GF-D8 (cell line): ENCODE data around the gene WASF2.
"Not testable (repeated sequence)": the region's sequence is repeated elsewhere in the genome, so short reads cannot be mapped to it uniquely, and the experiment has no call there.

Experiments
- DNase-seq: peaks from one replicate; lab custom pipeline; 2025; lab: John Stamatoyannopoulos, UW

WASF2 gene

GRCh38 chr1:27397749-27398148 is 92.2 kb downstream of the WASF2 start:
- DNase-seq: no peak

GRCh38 chr1:27397110-27397509 is 92.9 kb downstream of the WASF2 start:
- no peak for DNase-seq

DNA sequence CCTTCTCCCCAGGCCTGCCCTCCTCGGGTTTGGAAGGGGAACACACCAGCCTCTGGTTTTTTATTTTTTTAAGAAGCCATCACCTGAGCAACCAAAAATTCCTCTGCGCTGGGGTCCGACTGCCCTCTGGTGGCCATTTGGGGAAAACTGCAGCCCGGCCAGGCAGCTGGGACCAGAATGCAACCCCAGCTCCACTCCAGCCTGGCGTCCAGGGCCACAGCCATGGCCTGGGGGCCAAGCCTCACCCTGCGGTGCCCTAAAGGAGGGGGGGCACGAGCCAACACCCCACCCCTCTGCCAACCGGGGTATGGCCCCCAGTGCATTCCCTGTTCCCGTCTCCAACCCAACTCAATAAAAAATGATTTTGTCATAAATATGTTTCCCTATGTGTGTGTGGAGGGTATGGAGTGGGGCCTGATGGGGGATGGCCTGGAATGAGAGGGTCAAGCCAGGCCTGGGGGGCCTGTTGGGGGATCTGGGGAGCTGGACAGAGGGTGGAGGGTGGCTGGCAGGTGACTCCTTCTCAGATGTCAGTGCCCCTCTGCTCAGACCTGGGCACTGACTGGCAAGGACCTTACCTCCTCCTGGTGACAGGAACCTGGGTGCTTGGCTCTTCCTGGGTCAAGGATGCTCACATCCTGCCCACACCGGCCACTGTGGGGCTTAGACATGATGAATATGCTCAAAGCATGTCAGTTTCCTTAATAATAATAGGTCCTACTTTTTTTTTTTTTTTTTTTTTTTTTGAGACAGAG is 94.3 kb downstream of the WASF2 start:
- peak; percentile 34 for DNase-seq

- DNase-seq: no peak
Measured at GRCh38 chr1:27394925-27395324, 95.0 kb downstream of the WASF2 start.

GRCh38 chr1:27394282-27394658 is 95.7 kb downstream of the WASF2 start:
- no peak for DNase-seq

- no peak for DNase-seq
Measured at GRCh38 chr1:27393641-27394281, 96.2 kb downstream of the WASF2 start.

DNA sequence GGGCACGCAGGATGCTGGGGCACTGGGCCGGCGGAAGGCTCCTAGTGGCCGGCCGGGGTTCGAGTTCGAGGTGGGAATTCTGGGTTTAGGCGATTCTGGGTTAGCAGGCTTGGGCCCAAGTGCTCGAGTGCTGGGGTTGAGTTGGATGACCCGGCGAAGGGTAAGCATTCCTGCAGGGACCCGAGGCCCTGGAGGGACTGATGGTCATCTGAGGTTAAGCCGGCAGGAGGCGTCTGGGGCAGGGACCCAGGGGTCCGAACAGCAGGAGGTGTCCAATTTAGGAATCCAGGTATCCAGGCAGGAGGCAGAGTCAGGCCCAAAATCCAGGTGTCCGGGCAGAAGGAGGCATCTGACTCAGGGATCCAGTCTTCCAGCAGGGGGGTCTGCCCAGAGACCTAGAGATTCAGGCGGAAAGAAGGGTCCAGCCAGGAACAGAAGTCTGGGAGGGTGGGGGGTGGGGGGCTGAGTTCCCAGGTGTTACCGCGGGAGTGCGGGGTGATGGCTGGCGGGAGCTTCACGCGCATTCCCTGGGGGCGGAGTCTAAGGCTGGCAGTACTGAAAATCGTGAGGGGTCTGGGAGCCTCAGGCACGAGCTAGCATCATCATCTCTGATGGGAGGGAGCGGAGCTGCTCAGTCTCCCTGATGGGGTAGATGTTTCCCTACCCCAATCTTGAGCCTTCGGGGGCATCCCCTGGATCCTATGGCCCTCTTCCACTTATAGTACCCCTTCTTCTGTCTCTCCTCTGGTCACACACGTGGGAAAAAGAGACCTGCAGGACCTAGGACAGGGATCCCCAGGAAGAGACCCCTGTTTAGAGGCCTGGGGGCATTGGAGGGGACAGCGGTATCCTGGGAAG is 97.0 kb downstream of the WASF2 start:
- DNase-seq: no peak

- peak; percentile 53 for DNase-seq
Measured at GRCh38 chr1:27392096-27392777, 97.7 kb downstream of the WASF2 start, which contains the start of gene GPR3. TSS of gene GPR3 (plus strand) at chr1:27392622. CDS start at chr1:27393799, 1,177 bp downstream.

DNA sequence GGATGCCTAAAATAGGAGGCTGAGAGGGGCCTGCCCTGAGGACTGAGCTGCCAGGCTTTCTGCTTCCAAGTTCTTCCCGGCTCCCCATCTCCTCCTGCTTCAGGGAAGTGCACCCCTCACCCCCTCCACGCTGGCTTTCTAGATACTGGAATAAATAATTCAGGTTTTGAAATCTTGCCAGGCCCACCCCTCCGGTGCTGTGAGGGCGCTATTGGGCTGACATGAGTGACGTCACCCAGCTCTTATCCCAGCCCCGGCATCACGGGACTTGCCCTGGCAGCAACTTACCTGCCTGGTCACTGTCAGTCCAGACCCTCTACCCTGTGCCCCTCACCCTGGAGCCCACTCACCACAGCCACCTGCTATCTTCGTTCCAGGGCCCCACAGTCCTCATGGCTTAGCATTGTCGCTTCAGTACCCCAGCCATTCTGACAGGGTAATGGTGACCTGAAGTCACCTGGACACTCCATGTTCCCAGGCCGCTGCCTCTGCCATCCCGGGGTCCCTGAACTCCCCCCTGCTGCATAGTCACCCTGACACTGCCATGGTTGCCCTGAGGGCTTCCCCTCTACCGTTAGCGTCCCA is 98.4 kb downstream of the WASF2 start:
- DNase-seq: no peak

DNA sequence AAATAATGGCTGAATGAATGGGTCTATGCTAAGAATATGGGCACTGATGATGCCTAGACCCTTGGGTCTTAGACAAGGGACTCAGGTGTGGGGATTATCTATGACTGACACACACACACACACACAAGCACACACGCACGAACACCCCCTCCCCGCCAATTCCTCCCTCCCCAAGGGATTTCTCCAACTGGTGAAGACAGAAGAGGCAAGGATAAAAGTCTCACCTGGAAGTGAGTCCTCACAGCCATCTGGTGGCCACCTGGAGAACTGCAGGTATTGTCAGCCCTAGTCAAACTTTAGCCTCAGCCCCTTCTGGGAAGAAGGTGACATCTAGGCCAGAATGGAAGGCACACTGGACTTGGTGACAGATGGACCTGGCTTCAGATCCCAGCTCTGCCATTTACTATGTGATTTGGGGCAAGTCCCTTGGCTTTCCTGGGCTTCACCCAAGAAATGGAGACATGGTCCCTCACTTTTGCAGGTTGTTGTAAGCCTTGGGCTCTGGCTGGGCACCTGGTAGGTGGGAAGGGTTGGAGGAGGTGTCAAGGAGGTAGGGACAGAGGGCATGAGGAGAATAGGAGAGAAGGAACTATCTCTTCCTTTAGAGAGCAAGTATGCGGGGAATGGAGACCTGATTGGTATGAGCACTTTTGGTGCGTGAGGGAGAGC is 101.5 kb downstream of the WASF2 start:
- DNase-seq: no peak

- DNase-seq: not testable (repeated sequence)
Measured at GRCh38 chr1:27384797-27385196, 105.2 kb downstream of the WASF2 start.

- no peak for DNase-seq
Measured at GRCh38 chr1:27383661-27384060, 106.3 kb downstream of the WASF2 start.

DNA sequence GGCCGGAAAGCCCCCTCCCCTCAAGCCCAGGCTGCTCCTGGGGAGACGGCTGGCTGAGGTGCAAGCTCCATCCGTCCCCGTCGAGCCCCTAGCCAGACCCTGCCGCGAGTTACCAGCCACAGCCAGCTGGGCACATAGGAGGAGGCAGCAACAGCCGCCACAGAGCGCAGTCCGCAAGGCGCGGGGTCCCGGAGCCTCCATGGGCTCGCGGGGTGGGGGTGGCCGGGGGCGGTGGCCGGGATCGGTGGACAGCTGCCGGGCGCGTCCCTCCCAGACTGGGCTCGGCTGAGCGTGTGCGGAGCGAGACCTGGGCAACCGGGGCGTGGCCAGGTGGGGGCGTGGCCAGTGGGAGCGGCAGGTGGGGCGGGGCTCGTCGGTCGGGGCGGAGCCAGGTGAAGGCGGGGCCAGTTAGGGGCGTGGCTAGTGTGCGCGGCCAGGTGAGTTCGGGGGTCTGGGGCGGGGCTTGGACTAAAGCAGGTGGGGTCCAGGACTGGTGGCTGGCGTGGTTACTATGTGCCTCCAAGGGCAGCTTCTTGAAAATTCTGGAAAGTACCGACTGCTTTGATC is 106.8 kb downstream of the WASF2 start, which contains the start of gene CD164L2:
Gene CD164L2, minus strand, starts transcription at position 295 of the 567 bp plus-strand sequence. Its CDS starts 94 bp downstream, at position 201.
- DNase-seq: no peak

DNA sequence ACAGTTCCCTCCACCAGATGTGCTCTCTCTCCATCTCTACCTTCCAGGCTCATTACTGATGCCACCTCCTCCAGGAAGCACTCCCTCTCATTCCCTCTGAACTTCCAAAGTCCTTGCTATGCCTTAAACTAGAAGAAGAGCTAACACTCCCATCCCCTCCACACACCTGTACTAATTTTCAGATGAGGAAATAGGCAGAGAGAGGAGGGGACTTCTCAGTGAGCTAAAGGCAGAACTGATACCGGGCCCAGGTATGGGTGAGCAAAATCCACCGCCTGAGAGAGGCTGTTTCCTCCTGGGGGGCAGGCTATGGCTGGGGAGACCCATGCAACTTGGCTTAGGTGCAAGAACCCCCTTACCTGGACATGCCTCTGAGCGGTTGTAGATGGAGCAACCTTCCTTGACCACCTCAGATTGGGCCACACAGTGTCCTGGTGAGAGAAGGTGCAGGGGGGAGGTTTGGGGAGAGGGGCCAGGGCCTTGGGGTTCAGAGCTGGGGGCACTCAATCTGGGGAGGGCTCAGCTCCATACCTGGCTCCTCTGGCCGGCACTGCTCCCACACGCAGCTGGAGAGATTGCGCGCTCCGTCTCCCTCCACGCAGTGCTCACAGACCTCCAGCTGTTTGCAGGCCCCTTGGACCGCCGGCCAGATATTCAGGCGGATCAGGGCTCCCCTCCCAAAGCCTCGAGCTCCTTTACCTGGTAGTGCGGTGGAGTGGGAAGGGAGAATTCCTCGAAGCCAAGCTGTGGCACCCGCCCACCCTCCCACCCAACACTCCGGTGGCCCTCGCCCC is 107.8 kb downstream of the WASF2 start:
- DNase-seq: no peak

DNA sequence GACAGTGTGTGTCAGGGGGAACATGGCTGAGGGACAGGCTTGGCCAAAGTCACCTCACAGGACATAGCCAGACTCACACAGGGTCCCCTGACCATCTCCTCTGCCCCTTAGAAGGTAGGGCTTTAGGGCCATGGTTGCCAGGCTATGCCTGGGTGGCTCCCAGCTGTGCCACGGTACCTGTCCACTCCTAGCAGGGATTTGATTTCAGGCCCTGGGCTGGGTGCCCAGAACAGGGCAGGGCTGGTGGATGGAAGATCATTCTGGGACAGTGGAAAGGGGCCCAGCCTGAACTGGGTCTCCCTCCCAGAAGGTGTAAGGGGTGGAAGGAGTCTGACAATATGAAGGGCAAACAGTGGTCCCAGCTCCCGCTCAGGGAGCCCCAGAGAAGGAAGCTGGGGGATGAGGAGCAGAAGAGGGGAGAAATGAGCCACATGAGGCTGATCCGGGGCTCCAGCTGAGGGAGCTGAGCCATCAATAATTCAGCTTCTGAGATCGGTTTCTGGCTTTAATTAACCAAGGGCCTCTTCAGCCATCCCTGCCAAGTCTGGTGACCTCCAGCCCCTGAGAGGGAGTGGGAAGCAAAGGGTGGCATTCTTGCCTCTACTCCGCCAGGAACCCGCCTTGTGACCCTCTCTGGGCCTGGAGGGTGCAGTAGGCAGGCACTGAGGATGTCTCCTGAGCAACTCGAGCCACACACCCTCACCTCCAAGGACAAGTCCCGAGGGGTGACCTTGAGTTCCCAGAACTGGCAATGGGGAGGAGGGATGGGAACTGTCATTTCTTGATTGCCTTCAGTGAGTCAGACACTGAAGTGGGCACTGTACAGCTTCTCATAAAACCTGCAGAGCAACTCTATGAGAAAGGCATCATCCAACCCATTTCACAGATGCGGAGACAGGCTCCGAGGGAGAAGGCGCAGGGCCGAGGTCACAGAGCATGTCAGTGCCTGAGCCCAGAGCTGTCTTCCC is 108.9 kb downstream of the WASF2 start:
- no peak for DNase-seq

GRCh38 chr1:27380224-27380623 is 109.7 kb downstream of the WASF2 start:
- no peak for DNase-seq

GRCh38 chr1:27379564-27380122 is 110.3 kb downstream of the WASF2 start:
- no peak for DNase-seq

DNA sequence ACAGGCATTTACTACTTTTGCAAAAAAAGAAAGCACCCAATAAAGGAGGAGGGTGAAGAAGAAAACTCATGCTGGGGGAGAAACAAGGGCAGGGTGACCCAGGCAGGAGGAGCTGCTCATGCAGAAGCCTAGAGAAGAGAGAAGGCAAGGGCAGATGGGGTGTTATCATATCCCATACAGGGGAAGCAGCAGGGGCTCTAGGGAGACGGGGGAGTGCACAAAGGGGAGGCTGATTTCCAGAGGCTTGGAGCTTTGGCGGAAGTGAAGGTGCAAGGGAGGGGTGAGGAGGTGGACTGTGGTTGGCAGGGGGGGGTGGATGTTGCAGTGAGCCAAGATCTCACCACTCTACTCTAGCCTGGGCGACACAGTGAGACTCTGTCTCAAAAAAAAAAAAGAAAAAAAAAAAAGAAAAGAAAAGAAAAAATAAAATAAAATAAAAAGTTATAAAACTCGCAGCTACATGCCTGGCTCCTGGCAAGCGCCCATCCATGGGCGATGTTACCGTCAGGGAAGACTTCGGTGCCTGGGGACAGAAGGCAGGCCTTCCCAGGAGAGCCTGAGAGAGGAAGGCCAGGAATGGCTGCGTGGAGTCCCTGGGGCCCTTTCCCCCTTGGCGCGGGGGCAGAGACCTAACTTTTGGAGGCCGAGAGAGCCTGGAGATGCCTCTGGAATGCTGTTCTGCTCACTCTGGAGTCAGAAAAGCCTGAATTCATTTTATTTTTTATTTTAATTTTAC is 112.0 kb downstream of the WASF2 start:
- DNase-seq: no peak
